GM19468 (cell line): Measurements from ENCODE around the gene FKBP4.

Experiments
- ATAC-seq: cut with Tn5 transposase; IDR thresholded peaks from one replicate; pipeline ENCODE4 v1.9.1; 2021; ENCODE audit warnings: mild to moderate bottlenecking, moderate library complexity, moderate number of reproducible peaks; ENCODE audit not compliant: unreplicated experiment; ENCODE audit errors: extremely low read depth

Gene FKBP4

DNA sequence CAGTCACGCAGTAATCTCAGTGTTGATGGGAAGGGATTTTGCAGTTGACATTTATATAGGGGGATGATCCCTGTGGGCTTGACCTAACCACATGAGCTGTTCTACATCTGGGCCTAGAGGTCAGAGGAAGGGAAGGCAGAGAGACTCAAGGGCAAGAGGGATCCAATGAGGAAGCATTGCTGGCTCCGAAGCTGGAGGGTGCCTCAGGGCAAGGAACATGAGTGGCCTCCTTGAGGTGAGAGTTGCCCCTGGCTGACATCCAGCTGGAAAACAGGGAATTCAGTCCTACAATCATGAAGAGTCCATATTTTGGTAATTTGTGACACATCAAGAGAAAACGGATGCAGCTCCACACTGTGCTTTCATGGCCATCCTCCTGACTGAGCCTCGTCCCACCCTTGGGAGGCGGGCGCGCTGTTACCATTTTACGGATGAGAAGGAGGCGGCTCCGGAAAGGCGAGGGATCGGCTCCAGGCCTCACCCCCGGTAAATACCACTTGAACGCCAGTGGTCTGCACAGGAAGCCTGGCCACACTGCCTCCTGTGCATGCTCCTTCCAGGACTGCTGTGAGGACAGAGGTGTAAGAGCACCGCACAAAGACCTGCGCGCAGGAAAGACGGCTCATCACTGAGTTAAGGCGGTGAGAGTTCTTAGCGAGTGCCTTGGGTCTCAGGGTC lies 18.5 kb upstream of the FKBP4 start:
- ATAC-seq, result no peak

DNA sequence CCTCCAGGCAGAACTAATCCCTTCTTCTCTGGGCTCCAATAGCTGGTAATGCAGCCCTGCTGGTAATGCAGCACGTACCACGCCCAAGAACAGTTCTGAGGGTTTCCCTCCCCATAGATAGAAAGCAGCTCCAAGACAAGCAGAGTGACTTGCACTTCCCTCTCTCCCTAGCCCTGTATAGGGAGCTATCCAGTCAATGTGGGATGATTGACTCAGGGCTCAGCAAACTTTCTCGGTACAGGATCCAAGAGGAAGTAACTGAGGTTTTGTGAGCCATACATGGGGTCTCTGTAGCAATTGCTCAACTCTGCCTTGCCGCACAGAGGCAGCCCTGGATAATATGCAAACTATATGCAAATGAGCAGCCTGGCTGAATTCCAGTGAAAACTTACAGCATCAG lies 15.5 kb upstream of the FKBP4 start:
- ATAC-seq, result no peak

DNA sequence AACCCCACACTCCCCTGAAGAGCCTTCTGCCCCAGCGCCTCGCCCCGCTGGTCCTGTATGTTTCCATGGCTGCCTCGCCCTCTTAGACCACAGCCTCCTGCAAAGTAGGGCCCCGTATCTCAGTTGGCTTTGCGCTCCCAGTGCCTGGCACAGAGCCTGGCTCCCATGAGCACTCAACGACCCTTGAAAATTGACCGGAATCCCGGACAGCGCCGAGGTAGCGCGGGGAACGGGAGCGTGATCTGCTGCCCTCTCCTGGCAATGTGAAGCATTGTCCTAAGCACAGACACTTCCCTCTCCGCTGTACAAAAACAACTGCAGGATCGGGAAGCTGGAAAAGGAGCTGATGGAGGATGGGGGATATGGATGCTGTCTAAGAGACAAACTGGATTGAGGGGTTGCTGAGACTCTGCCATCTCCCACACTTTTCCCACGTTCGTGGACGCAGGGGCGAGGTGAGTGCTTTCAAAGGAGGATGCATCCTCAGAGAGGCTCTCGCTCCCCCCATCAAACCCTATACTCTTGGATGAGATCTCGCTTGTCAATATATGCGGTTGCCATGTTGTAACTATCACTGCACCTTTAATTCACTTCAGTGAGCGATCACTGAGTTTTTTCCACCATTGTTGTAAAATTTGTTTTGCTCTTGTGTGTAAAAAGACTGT lies 10.7 kb upstream of the FKBP4 start:
- no peak for ATAC-seq

DNA sequence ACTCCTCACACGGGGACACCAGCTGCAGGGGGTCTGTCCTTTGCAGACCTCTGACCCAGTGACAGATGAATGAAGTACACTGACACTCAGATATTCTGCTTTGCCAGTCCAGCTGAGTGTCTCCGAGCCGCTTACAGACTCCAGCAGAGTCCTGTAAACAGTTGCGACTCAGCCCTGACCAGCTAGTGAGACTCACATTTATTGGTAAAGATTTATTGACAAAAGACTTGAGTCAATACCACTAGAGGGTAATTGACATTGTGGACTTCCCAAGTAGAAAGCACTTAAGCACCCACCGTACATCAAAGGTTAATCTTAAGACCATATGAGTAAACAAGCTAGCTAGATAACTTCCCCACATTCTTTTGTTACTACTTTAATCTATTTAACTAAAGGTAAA lies 9.8 kb upstream of the FKBP4 start:
- no peak for ATAC-seq

DNA sequence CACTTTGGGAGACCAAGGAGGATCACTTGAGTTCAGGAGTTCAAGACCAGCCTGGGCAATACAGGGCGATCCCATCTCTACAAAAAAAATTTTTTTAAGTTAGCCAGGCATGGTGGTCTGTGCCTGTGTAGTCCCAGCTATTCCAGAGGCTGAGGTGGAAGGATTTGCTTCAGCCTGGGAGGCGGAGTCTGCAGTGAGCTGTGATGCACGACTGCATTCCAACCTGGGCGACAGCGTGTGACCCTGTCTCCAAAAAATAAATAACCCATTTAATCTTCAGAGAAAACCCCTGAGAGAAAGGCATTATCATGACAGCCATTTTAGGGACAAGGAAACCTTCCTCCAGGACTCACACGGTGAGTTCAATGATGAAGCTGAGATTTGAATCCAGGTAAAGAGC lies 3.7 kb upstream of the FKBP4 start:
- no peak for ATAC-seq

DNA sequence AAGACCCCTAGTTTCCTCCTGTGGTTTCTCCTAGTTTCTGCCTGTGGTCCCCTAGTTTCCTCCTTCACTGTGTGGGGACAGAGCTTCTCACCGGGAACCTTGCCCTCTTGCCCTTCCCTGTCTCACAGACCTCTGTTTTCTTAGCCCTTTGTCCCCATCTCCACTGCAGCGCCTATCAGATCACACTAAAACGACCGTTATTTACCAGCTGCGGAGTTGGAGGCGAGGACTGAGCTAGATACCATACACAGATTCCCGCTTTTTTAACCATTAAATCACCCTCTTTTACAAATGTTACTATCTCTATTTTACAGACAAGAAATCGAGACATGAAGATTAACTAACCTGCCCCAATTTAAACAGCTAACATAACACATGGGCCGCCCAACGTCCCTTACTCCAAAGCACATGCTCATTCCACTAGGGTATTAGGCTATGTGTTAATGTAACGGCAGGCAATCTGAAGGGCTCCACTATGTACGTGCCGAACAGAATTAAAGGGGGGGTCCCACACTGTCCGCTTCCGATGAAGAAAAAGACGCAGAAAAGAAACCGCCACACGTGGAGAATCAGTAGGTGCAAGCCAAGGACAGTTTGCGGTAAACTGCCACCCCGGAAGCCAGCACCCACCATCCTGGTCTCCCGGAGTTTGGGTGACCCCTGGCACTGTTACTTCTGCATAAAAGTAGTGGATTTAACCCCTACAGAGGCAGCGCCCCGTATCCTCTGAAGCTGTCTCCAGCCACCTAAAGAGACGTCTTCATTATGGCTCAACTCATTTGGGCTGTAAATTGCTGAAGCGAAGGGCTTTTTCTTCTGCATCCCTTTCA lies 1.9 kb upstream of the FKBP4 start:
- ATAC-seq, result no peak

DNA sequence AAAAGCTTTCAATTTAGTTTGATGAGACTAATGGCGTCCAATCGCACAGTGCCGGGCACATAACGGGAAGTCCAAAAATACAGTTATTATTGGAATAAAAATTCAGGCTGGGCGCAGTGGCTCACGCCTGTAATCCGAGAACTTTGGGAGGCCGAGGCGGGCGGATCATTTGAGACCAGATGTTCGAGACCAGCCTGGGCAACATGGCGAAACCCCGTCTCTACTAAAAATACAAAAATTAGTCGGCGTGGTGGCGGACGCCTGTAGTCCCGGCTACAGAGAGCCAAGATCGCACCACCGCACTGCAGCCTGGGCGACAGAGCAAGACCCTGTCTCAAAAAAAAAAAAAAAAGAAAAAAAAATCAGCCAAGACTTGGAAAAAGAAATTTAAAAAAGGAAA lies 1.2 kb upstream of the FKBP4 start:
- ATAC-seq, result no peak

DNA sequence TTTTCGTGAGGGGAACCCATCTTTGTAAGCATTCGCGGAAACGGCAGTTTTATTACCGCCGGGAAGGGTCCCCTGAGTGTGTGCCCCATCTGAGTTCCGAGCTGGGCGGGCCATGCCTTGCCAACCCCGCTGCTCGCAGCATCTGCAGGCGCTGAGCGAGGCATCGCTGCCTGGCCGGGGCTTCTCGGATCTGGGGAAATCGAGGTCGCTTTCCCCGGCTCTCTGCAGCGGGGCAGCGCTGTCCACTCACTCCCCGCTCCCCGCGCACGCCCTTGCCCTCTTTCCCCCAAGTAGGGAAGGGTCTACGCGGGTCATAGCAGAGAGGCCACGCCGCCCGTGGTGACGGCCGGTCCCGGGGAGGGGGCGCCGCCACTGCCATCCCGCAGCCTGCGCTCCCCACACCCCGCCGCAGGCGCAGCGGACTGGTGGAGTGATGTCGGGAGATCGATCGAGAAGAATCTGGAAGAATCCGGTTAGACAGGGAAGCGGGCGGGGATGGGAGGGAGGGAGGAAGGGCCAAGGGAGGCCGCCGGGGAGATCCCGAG lies 507 bp upstream of the FKBP4 start:
- ATAC-seq, result no peak

DNA sequence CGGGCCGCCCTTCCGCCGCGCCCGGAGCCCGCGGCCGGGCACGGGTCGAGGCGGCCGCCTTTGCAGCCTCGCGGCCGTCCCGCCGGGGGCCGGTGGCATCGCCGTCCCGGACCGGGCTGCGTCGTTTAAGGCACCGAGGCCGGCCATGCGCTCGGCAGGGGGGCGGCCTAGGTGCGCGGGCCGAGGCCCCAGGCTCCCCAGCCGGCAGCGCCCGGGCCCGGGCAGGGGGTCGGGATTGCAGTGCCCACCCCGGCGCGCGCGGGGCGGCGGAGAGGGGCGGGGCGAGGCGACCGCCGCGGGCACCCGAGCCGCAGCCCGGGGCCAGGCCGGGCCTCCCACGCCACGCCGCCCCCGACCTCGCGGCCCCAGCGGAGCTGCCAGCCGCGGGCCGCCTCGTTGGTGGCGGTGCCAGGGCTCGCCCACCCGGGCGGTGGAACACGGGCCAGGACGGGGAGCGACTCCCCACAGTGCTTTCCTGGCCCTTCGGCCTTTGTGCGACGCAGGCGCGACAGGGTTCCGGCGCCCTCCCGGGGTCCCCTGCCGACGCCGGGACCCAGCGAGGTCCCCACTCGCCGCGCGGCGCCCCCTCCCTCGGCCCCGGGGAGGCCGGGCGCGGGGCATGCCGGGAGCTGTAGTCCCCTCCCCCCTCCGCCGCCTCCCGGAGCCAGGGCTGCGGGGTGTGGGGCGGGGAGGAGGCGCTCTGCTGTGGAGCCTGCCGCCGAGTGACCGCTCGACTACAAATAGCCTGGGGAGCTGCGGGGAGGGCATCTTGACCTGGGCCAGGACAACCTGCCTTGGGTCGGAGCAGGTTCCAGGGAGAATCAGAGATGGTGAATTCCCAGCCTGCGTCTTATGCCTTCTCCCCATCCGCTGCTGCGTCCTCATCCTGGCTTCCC lies 769 bp downstream of the FKBP4 start:
- ATAC-seq, result peak; percentile 36

DNA sequence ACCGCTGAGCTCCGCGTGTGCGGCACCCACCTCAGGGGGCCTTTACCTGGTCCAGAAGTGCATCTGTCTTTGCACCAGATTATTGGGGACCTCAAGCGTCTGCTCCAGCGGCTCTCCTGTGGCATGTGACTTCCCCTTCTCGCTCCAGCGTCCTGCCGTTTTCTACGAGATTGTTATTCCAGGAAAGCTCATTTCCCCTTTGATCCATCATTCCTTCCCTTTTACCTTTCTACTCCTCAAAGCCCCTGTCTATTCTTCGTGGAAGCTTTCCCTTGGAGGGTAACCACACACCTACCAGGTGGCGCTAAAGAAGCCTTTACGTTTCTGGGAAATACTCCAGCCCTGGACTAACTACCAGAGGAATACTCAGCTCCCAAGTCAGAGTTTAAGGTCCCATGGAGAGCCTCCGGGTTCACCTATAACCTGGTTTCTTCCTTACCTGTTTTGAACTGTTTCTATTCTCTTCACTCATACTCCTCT lies 1.5 kb downstream of the FKBP4 start:
- no peak for ATAC-seq

DNA sequence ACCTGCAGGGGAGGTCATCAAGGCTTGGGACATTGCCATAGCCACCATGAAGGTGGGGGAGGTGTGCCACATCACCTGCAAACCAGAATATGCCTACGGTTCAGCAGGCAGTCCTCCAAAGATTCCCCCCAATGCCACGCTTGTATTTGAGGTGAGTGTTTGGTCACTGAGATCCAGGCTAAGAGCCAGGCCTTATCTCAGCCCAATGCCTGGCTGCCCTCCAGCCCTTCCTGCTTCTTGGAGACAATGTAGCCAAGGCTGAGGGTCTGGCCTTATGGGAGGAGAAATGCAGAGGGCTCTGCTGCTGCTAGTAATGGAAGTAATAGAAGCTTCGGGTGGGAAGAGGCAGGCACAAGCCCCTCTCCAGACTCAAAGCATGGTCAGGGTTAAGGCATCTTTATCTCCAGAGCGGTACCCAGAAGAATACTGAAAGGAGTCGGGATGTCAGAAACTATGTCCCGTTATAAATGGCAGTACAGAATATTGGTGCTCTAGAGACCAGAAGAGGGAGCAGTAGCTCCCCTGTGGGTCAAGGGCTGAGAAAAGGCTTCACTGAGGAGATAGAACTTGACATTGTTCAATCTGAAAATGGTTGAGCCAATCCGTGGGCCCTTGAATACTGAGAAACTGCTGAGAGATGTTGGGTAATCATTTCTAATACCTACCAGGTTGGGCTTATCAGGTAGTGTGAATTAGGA lies 3.1 kb downstream of the FKBP4 start:
- no peak for ATAC-seq

DNA sequence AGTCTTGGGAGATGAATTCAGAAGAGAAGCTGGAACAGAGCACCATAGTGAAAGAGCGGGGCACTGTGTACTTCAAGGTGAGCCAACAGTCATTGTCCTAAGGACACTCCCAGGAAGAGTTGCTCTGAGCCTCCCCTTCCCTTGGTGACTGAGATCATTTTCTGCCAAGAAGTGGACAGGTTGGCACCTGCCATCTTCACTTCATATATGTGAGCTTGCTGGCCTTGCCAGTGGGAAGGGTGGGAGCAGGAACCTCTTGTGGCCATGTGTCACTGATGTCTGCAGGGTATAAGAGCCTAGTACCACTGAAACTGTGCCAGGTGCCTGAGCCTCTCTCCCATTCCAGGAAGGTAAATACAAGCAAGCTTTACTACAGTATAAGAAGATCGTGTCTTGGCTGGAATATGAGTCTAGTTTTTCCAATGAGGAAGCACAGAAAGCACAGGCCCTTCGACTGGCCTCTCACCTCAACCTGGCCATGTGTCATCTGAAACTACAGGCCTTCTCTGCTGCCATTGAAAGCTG lies 5.3 kb downstream of the FKBP4 start:
- no peak for ATAC-seq

DNA sequence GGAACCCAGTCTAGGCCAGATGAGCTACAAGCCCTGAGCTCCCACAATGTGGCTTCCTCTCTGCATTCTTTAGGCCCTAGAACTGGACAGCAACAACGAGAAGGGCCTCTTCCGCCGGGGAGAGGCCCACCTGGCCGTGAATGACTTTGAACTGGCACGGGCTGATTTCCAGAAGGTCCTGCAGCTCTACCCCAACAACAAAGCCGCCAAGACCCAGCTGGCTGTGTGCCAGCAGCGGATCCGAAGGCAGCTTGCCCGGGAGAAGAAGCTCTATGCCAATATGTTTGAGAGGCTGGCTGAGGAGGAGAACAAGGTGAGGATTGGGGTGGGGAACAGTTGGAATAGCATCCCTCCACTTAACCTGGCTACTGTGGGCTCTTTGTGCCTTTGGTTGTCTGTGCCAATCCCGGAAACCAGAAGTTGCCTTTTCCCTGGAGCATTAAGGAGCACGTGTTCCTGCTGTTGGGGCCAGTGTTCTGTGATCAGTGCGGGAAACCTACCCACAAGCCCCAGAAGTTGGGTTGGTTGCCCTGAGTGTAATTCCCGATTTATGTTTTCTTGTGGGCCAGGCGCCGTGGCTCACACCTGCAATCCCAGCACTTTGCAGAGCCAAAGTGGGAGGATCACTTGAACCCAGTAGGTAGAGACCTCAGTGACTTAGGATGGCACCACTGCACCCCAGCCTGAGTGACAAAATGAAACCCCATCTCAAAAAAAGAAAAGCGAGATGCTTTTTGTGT lies 6.4 kb downstream of the FKBP4 start:
- no peak for ATAC-seq

DNA sequence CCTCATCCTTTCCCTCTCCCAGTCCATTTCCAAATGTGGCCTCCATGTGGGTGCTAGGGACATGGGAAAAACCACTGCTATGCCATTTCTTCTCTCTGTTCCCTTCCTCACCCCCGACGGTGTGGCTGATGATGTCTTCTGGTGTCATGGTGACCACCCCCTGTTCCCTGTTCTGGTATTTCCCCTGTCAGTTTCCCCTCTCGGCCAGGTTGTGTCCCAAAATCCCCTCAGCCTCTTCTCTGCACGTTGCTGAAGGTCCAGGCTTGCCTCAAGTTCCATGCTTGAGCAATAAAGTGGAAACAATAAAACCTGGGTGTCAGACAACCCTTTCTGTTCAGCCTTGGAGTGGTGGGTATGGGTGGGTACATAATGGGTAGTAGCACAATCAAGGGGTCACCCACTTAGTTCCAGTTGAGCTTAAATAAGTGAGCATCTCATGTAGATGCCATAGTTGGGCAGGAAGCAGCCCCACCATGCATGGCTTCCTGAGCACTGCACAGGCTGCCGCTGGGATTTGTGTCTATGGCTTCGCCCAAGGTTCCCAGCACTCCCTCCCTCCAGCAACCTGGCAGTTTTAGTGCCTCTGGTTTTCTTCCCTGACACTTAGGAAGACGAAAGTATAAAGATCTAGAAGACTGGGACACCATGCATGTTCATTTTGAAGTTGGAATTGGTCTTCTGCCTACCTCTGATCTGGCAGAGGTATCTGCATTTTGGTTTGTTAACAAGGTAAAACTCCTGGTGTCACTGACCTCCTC lies 9.0 kb downstream of the FKBP4 start:
- no peak for ATAC-seq

DNA sequence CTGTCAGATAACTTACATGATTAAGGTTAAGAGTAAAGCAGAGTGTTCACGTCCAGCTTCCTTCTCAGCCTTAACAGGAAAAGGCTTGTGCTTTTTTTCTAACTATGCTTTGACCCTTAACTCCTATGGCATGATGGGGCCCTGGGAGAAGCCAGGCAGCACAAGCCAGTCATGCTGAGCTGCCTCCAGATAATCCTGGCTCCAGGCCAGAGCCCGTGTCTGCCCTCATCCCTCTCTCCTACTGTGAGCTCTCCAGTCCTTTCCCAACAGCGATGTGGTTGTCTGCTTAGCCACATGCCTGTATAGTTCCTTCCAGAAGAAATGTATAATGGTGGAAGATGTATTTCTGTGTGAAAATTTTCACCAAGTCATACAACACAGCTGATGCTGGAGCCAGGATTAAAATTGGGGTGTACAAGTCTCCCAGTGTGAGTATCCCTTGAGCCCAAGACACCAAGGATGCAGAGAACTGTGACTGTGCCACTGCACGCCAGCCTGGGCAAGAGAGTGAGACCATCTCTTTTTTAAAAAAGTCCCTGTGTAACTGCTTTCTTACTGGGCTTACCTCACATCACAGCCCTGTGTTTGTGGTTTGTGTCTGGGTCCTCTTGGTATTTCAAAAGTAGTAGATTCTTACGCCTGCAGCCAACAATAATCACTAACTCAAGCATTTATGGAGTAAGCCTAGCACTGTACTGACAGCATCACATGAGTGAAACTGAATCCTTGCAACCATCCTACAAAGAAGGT lies 9.8 kb downstream of the FKBP4 start:
- ATAC-seq, result no peak

DNA sequence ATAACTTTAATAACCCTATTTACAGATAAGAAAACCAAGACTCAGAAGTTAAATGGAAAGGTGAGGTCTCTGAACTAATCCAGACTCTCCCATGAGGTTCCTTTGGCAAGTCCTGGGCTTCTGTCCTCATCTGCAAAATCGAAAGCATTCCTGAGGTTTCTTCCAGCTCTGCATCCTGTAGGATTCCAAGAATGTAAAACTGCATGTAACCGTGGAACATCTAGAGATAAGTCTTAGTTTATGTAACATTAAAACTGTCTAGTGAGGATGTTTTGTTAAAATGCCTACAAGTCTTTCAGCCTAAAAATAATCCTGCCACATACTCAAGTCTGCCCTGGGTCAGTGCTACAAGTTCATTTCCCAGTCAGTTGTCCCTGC lies 10.4 kb downstream of the FKBP4 start:
- no peak for ATAC-seq

DNA sequence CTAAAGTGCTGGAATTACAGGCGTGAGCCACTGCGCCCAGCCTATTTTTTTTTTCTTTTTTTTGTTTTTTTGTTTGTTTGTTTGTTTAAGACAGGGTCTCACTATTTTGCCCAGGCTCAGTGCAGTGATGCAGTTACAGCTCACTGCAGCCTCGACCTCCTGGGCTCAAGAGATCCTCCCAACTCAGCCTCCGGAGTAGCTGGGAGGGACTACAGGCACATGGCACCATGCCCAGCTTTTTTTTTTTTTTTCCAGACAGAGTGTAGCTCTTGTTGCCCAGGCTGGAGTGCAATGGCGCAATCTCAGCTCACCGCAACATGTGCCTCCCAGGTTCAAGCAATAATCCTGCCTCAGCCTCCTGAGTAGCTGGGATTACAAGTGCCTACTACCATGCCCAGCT lies 11.9 kb downstream of the FKBP4 start:
- no peak for ATAC-seq
